ENCODE measurements around the gene UMAD1. TPM values are rescaled to one million over a fixed set of nuclear protein-coding genes. Genes with fewer than 3 reads are reported as not detected.

Gene UMAD1
- total and polyA plus RNA-seq, 8 donors = 12.7 to 20.2 (median 15.0) TPM

- H3K4me1 ChIP-seq = no peaks in the 10 kb centered on the region
- ATAC-seq (peak; percentile 46), DNase-seq (no peak)
- H3K4me3 ChIP-seq = no peak overlapping the region
- H3K27ac ChIP-seq = no peak overlapping the region
- TF ChIP-seq CTCF (IDR thresholded peaks at IDR 0.05) = no peak
- no peaks in the 10 kb centered on the region for H3K9me3 ChIP-seq
- H3K36me3 ChIP-seq = no peaks in the 10 kb centered on the region
- no peaks in the 10 kb centered on the region for H3K27me3 ChIP-seq
- intact Hi-C loops (cut with DNase I) = no loop called here
These were observed 152.7 kb downstream of the UMAD1 start for GRCh38 chr7:7793249-7793648.

- no peaks in the 10 kb centered on the region for H3K4me1 ChIP-seq
- no peak for TF ChIP-seq CTCF (IDR thresholded peaks at IDR 0.05)
- no peaks in the 10 kb centered on the region for H3K27me3 ChIP-seq
- ATAC-seq = no peak
- no peak overlapping the region for H3K4me3 ChIP-seq
- no peak for DNase-seq
- H3K36me3 ChIP-seq = no peaks in the 10 kb centered on the region
- intact Hi-C loops (cut with DNase I) = no loop called here
- no peak overlapping the region for H3K27ac ChIP-seq
- H3K9me3 ChIP-seq = no peaks in the 10 kb centered on the region
These were observed 153.4 kb downstream of the UMAD1 start for GRCh38 chr7:7793921-7794320.

- ATAC-seq (no peak), DNase-seq (no peak)
- no peak overlapping the region for H3K4me3 ChIP-seq
- no peaks in the 10 kb centered on the region for H3K9me3 ChIP-seq
- H3K4me1 ChIP-seq = no peaks in the 10 kb centered on the region
- no peak overlapping the region for H3K27ac ChIP-seq
- no peaks in the 10 kb centered on the region for H3K36me3 ChIP-seq
- TF ChIP-seq CTCF (IDR thresholded peaks at IDR 0.05) = no peak
- no peaks in the 10 kb centered on the region for H3K27me3 ChIP-seq
- intact Hi-C loops (cut with DNase I) = no loop called here
These were observed 154.7 kb downstream of the UMAD1 start for GRCh38 chr7:7795203-7795602.

- TF ChIP-seq CTCF (IDR thresholded peaks at IDR 0.05) = no peak
- H3K36me3 ChIP-seq = no peaks in the 10 kb centered on the region
- no peaks in the 10 kb centered on the region for H3K27me3 ChIP-seq
- no peak overlapping the region for H3K27ac ChIP-seq
- intact Hi-C loops (cut with DNase I) = no loop called here
- H3K9me3 ChIP-seq = no peaks in the 10 kb centered on the region
- H3K4me3 ChIP-seq = no peak overlapping the region
- DNase-seq (no peak), ATAC-seq (no peak)
- H3K4me1 ChIP-seq = no peaks in the 10 kb centered on the region
These were observed 155.1 kb downstream of the UMAD1 start for GRCh38 chr7:7795630-7796121.

GRCh38 chr7:7798510-7798909, 158.0 kb downstream of the UMAD1 start:
- Histone ChIP-seq H3K27ac (no peak overlapping the region), H3K4me1 (no peaks in the 10 kb centered on the region), H3K4me3 (no peak overlapping the region), H3K27me3 (no peaks in the 10 kb centered on the region), H3K9me3 (no peaks in the 10 kb centered on the region), H3K36me3 (no peaks in the 10 kb centered on the region)
- ATAC-seq (no peak), DNase-seq (no peak)
- intact Hi-C loops (cut with DNase I) = no loop called here
- TF ChIP-seq CTCF (IDR thresholded peaks at IDR 0.05) = no peak
